OCI-LY7 (cell line): ENCODE data around the gene DNAJB4. TPM values are rescaled to one million over a fixed set of nuclear protein-coding genes. Genes with fewer than 3 reads are reported as not detected.
A peak's percentile ranks its signal among the peaks of the same experiment; 100 is the strongest.

Source experiments
- BruUV-seq: library from RNA; stranded (reverse); fragments of 400-500 nt; replicated peaks from 2 replicates; lab custom pipeline; 2021; lab: Mats Ljungman, UMichigan
- CTCF ChIA-PET: fragments of 300-600 bp; sonication (Branson Sonifier 250); formaldehyde crosslinking; loops from one replicate; lab custom pipeline; 2022; ENCODE audit warnings: antibody characterized with exemption; ENCODE audit not compliant: unreplicated experiment; lab: Charles Lee
- POLR2A ChIA-PET: fragments of 300-600 bp; sonication (Branson Sonifier 250); formaldehyde crosslinking; loops from one replicate; lab custom pipeline; 2022; ENCODE audit warnings: antibody characterized with exemption; lab: Charles Lee
- DNase-seq: peaks from one replicate; pipeline ENCODE4 v3.0.0-alpha.2; 2015; ENCODE audit warnings: low spot score
- H2AFZ ChIP-seq: fragments of 200-600 bp; sonication (generic), shearing (Covaris generic); 2 replicates; pipeline ENCODE4 v1.6.1; 2014; ENCODE audit warnings: mild to moderate bottlenecking, antibody characterized with exemption, low read length, moderate library complexity
- H3K27ac ChIP-seq: fragments of 200-600 bp; sonication (generic); 2 replicates; pipeline ENCODE4 v1.5.1; 2014; ENCODE audit warnings: mixed run types, low read depth, mild to moderate bottlenecking, moderate library complexity, low read length, inconsistent platforms; ENCODE audit not compliant: poor library complexity, severe bottlenecking
- H3K36me3 ChIP-seq: fragments of 200-600 bp; sonication (generic); 2 replicates; pipeline ENCODE4 v1.6.1; 2014; ENCODE audit warnings: mild to moderate bottlenecking, antibody characterized with exemption, low read length, moderate library complexity, mixed read lengths; ENCODE audit not compliant: insufficient read depth
- H3K4me1 ChIP-seq: fragments of 200-600 bp; sonication (generic); 2 replicates; pipeline ENCODE4 v1.5.1; 2014; ENCODE audit warnings: mild to moderate bottlenecking, low read length; ENCODE audit not compliant: insufficient read depth, poor library complexity, severe bottlenecking
- H3K4me2 ChIP-seq: fragments of 200-600 bp; sonication (generic); 2 replicates; pipeline ENCODE4 v1.6.1; 2014; ENCODE audit warnings: mild to moderate bottlenecking, low read length
- H3K4me3 ChIP-seq: fragments of 200-600 bp; sonication (generic); 2 replicates; pipeline ENCODE4 v1.5.1; 2014; ENCODE audit warnings: mild to moderate bottlenecking, low read depth, low read length; ENCODE audit not compliant: poor library complexity, severe bottlenecking
- H3K79me2 ChIP-seq: fragments of 200-600 bp; sonication (generic); 2 replicates; pipeline ENCODE4 v1.6.1; 2016; ENCODE audit warnings: low read depth, mild to moderate bottlenecking, low read length, moderate library complexity, mixed read lengths; ENCODE audit not compliant: insufficient read depth
- H3K9me2 ChIP-seq: fragments of 200-600 bp; sonication (generic); 2 replicates; pipeline ENCODE4 v1.6.1; 2016; ENCODE audit warnings: mild to moderate bottlenecking, low read length, mixed read lengths; ENCODE audit not compliant: insufficient read depth
- H3K9me3 ChIP-seq: fragments of 200-600 bp; sonication (generic); 2 replicates; pipeline ENCODE4 v1.6.1; 2014; ENCODE audit warnings: mild to moderate bottlenecking, mixed run types, low read length, mixed read lengths
- H4K20me1 ChIP-seq: fragments of 200-600 bp; sonication (generic); 2 replicates; pipeline ENCODE4 v1.6.1; 2014; ENCODE audit warnings: mild to moderate bottlenecking, antibody characterized with exemption, low read length, moderate library complexity, mixed read lengths; ENCODE audit not compliant: insufficient read depth
- CTCF ChIP-seq: fragments of 200-600 bp; sonication (generic); conservative IDR thresholded peaks from 2 replicates; pipeline ENCODE4 v1.5.1; 2014; ENCODE audit warnings: mild to moderate bottlenecking, antibody characterized with exemption, low read length, moderate library complexity, mixed read lengths
- EZH2phosphoT487 ChIP-seq: fragments of 200-600 bp; sonication (generic); IDR thresholded peaks from 2 replicates; pipeline ENCODE4 v1.6.1; 2018; ENCODE audit warnings: low read depth, borderline replicate concordance, mild to moderate bottlenecking, mixed run types, antibody characterized with exemption, low read length, moderate library complexity, mixed read lengths
- intact Hi-C: fragments of 100-400 bp; cut with micrococcal nuclease; formaldehyde crosslinking; loops from one replicate; pipeline ENCODE4 v1.10.0; 2022; ENCODE audit not compliant: unreplicated experiment
- total RNA-seq, 2 experiments: library from RNA; depleted of rRNA in 1 of 2; stranded (reverse); fragments of >200 nt in 1 of 2; shearing (Covaris generic) in 1 of 2; gene quantifications; 2 replicates each; pipeline ENCODE4 v1.2.3, GENCODE V29; 2014 to 2022

DNAJB4 gene
- total RNA-seq, 2 experiments from 2014 or later, result 12.6 to 15.8 TPM

GRCh38 chr1:78044796-78045562 lies 40.2 kb downstream of the DNAJB4 start:
- no peaks in the 10 kb centered on the region for H3K36me3 ChIP-seq
- ChIA-PET CTCF (no interaction called here), POLR2A (no interaction called here)
- no peak overlapping the region for H3K27ac ChIP-seq
- no peaks in the 10 kb centered on the region for H3K79me2 ChIP-seq
- H3K9me3 ChIP-seq, result no peaks in the 10 kb centered on the region
- intact Hi-C loops, result no loop called here
- no peak overlapping the region for H2AFZ ChIP-seq
- H3K9me2 ChIP-seq, result no peaks in the 10 kb centered on the region
- H3K4me1 ChIP-seq, result no peaks in the 10 kb centered on the region
- TF ChIP-seq CTCF (no peak), EZH2phosphoT487 (0 out of 2 replicates have a peak, but pooled peaks have one; percentile 56)
- H3K4me3 ChIP-seq, result no peak overlapping the region
- H4K20me1 ChIP-seq, result no peaks in the 10 kb centered on the region
- H3K4me2 ChIP-seq, result no peak overlapping the region
- DNase-seq, result no peak
- BruUV-seq, result no TSS peak

DNA sequence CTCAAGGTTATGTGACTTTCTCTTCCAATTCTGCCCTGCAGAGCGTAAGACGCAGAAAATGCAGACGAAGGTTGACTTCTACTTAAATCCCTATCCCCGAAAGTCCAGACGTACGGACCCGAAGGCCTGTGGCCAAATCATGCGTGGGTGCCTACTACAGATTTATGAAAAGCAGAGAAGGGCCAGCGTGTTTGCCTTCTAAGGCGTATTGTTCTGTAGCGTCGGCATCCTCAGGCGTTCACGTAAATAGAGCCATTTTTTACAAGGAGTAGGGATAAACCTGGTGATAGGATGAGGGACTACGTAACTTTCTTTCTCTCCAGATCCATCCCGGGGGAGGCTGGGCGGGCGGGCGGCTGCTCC lies 40.8 kb downstream of the DNAJB4 start:
- H3K4me3 ChIP-seq, result no peak overlapping the region
- H3K4me1 ChIP-seq, result no peaks in the 10 kb centered on the region
- DNase-seq, result no peak
- no peak overlapping the region for H3K4me2 ChIP-seq
- POLR2A ChIA-PET, result no interaction called here
- H3K27ac ChIP-seq, result no peak overlapping the region
- H3K79me2 ChIP-seq, result no peaks in the 10 kb centered on the region
- intact Hi-C loops, result no loop called here
- TF ChIP-seq CTCF (no peak), EZH2phosphoT487 (no peak)
- no peaks in the 10 kb centered on the region for H3K9me2 ChIP-seq
- H3K36me3 ChIP-seq, result no peaks in the 10 kb centered on the region
- no peaks in the 10 kb centered on the region for H4K20me1 ChIP-seq
- no TSS peak for BruUV-seq
- CTCF ChIA-PET, result no interaction called here
- no peaks in the 10 kb centered on the region for H3K9me3 ChIP-seq
- H2AFZ ChIP-seq, result no peak overlapping the region

- no peak within 1 kb of the TSS for H3K4me3 ChIP-seq
- no TSS peak for BruUV-seq
- ChIA-PET POLR2A (no interaction called here), CTCF (no interaction called here)
- H4K20me1 ChIP-seq, result no peaks in the 10 kb centered on the region
- no peak for DNase-seq
- no peaks in the 10 kb centered on the region for H3K79me2 ChIP-seq
- intact Hi-C loops, result no loop called here
- H3K36me3 ChIP-seq, result no peaks in the 10 kb centered on the region
- H3K4me2 ChIP-seq, result no peak within 1 kb of the TSS
- H3K27ac ChIP-seq, result no peak within 1 kb of the TSS
- TF ChIP-seq EZH2phosphoT487, result no peak
- TF ChIP-seq CTCF, result no peak
- H2AFZ ChIP-seq, result no peak within 1 kb of the TSS
- no peaks in the 10 kb centered on the region for H3K4me1 ChIP-seq
- H3K9me3 ChIP-seq, result no peaks in the 10 kb centered on the region
- no peaks in the 10 kb centered on the region for H3K9me2 ChIP-seq
Measured at GRCh38 chr1:78045926-78046778, 41.4 kb downstream of the DNAJB4 start, which contains the start of gene GIPC2. GIPC2 (plus strand) TSS chr1:78045966; CDS start chr1:78046095, 129 bp downstream.
